ENCODE data around the gene CCDC106. TPM values are rescaled to one million over a fixed set of nuclear protein-coding genes. Genes with fewer than 3 reads are reported as not detected.

Gene CCDC106
- total RNA-seq, 1 donor from 2014 or later, result 12.2 TPM

GRCh38 chr19:55650126-55650557 lies 2.1 kb downstream of the CCDC106 start:
- peaks cover 12% of the 10 kb centered on the region for H4K20me1 ChIP-seq (ENCODE audit: insufficient read depth, low read length)
- H3K9ac ChIP-seq (ENCODE audit: low read length), result no peak overlapping the region
- H3K36me3 Mint-ChIP-seq (ENCODE audit: low read depth, unreplicated experiment), result peaks cover 16% of the 10 kb centered on the region
- no peak for FAIRE-seq
- peaks cover 5% of the 10 kb centered on the region for H3K36me3 ChIP-seq (ENCODE audit: insufficient read depth, low read length)
- H2AFZ ChIP-seq (ENCODE audit: low read depth, low read length), result no peak overlapping the region
- no peaks in the 10 kb centered on the region for H3K27me3 Mint-ChIP-seq (ENCODE audit: low read depth, unreplicated experiment)
- no peak for DNase-seq (ENCODE audit: low read depth)
- H3K4me1 Mint-ChIP-seq (ENCODE audit: low read depth, unreplicated experiment), result peaks cover 9% of the 10 kb centered on the region
- H3K9me3 ChIP-seq (ENCODE audit: insufficient read depth, low read depth, low read length), result no peaks in the 10 kb centered on the region
- peak overlapping the region; percentile 58 for H3K27ac Mint-ChIP-seq (ENCODE audit: unreplicated experiment)
- no peak overlapping the region for H3K4me2 ChIP-seq (ENCODE audit: low read length)
- H3K27me3 ChIP-seq (ENCODE audit: insufficient read depth, low read length), result no peaks in the 10 kb centered on the region
- no peak for TF ChIP-seq EZH2 (IDR thresholded peaks at IDR 0.05; ENCODE audit: insufficient read depth, low read length)
- TF ChIP-seq, protein P1, sequence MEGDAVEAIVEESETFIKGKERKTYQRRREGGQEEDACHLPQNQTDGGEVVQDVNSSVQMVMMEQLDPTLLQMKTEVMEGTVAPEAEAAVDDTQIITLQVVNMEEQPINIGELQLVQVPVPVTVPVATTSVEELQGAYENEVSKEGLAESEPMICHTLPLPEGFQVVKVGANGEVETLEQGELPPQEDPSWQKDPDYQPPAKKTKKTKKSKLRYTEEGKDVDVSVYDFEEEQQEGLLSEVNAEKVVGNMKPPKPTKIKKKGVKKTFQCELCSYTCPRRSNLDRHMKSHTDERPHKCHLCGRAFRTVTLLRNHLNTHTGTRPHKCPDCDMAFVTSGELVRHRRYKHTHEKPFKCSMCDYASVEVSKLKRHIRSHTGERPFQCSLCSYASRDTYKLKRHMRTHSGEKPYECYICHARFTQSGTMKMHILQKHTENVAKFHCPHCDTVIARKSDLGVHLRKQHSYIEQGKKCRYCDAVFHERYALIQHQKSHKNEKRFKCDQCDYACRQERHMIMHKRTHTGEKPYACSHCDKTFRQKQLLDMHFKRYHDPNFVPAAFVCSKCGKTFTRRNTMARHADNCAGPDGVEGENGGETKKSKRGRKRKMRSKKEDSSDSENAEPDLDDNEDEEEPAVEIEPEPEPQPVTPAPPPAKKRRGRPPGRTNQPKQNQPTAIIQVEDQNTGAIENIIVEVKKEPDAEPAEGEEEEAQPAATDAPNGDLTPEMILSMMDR (IDR thresholded peaks at IDR 0.05; ENCODE audit: insufficient read depth, low read depth, low read length), result no peak
- H3K4me3 Mint-ChIP-seq (ENCODE audit: unreplicated experiment), result no peak overlapping the region
- no peaks in the 10 kb centered on the region for H3K9me3 Mint-ChIP-seq (ENCODE audit: unreplicated experiment)
- H3K79me2 ChIP-seq (ENCODE audit: insufficient read depth, low read length), result peaks cover 22% of the 10 kb centered on the region
- no peak overlapping the region for H3K4me3 ChIP-seq (ENCODE audit: insufficient read depth, low read depth, low read length)
- H3K27ac ChIP-seq (ENCODE audit: low read depth, low read length), result no peak overlapping the region
- H3K4me1 ChIP-seq (ENCODE audit: insufficient read depth, low read length), result peaks cover 12% of the 10 kb centered on the region

DNA sequence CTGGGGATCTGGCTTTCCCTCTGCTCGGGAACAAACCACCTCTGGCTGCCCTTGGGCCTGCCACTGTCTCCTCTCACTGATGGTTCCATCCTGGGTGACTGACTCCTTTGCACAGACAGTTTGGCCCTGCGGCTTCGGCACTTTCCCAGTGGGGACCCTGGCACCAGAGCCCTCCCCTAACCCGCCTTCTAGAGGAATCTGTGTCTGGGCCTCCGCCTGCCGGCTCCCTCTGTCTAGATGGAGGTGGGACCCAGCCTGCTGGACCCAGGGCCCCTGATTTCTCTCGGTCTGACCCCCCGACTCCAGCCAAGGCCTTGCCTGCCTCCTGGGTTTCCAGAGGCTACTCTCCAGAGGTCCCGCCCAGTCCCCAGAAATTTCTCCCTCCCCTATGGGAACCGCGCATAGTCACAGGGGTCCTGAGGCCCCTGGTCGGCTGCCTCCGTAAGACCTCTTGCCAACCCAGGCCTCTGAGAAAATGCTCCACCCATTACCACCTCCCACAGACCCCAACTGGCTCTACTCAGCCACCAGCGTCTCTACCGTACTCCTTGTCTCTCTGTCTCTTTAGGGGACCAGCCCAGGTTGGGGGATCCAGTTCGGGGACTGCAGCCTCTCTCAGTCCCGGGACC lies 2.7 kb downstream of the CCDC106 start:
- H3K4me3 ChIP-seq (ENCODE audit: insufficient read depth, low read depth, low read length), result no peak overlapping the region
- no peaks in the 10 kb centered on the region for H3K9me3 ChIP-seq (ENCODE audit: insufficient read depth, low read depth, low read length)
- TF ChIP-seq, protein P1 (IDR thresholded peaks at IDR 0.05; ENCODE audit: insufficient read depth, low read depth, low read length), result no peak
- no peak for TF ChIP-seq EZH2 (IDR thresholded peaks at IDR 0.05; ENCODE audit: insufficient read depth, low read length)
- FAIRE-seq, result no peak
- no peak overlapping the region for H3K27ac ChIP-seq (ENCODE audit: low read depth, low read length)
- H3K4me2 ChIP-seq (ENCODE audit: low read length), result no peak overlapping the region
- H3K36me3 Mint-ChIP-seq (ENCODE audit: low read depth, unreplicated experiment), result peaks cover 18% of the 10 kb centered on the region
- peak overlapping the region; percentile 35 for H3K4me3 Mint-ChIP-seq (ENCODE audit: unreplicated experiment)
- no peaks in the 10 kb centered on the region for H3K27me3 ChIP-seq (ENCODE audit: insufficient read depth, low read length)
- H3K27me3 Mint-ChIP-seq (ENCODE audit: low read depth, unreplicated experiment), result no peaks in the 10 kb centered on the region
- H3K9ac ChIP-seq (ENCODE audit: low read length), result no peak overlapping the region
- H3K36me3 ChIP-seq (ENCODE audit: insufficient read depth, low read length), result no peaks in the 10 kb centered on the region
- H3K4me1 ChIP-seq (ENCODE audit: insufficient read depth, low read length), result peaks cover 14% of the 10 kb centered on the region
- H4K20me1 ChIP-seq (ENCODE audit: insufficient read depth, low read length), result peaks cover 10% of the 10 kb centered on the region
- H3K27ac Mint-ChIP-seq (ENCODE audit: unreplicated experiment), result peak overlapping the region; percentile 58
- H2AFZ ChIP-seq (ENCODE audit: low read depth, low read length), result no peak overlapping the region
- peaks cover 3% of the 10 kb centered on the region for H3K4me1 Mint-ChIP-seq (ENCODE audit: low read depth, unreplicated experiment)
- peaks cover 22% of the 10 kb centered on the region for H3K79me2 ChIP-seq (ENCODE audit: insufficient read depth, low read length)
- H3K9me3 Mint-ChIP-seq (ENCODE audit: unreplicated experiment), result no peaks in the 10 kb centered on the region
- no peak for DNase-seq (ENCODE audit: low read depth)

- no peaks in the 10 kb centered on the region for H3K9me3 Mint-ChIP-seq (ENCODE audit: unreplicated experiment)
- no peak overlapping the region for H3K4me2 ChIP-seq (ENCODE audit: low read length)
- H3K4me1 Mint-ChIP-seq (ENCODE audit: low read depth, unreplicated experiment), result peaks cover 5% of the 10 kb centered on the region
- H3K27me3 ChIP-seq (ENCODE audit: insufficient read depth, low read length), result no peaks in the 10 kb centered on the region
- DNase-seq (ENCODE audit: low read depth) (no peak), FAIRE-seq (no peak)
- no peaks in the 10 kb centered on the region for H3K36me3 ChIP-seq (ENCODE audit: insufficient read depth, low read length)
- no peak overlapping the region for H3K9ac ChIP-seq (ENCODE audit: low read length)
- H3K79me2 ChIP-seq (ENCODE audit: insufficient read depth, low read length), result peaks cover 26% of the 10 kb centered on the region
- H3K4me3 Mint-ChIP-seq (ENCODE audit: unreplicated experiment), result no peak overlapping the region
- H3K27ac ChIP-seq (ENCODE audit: low read depth, low read length), result no peak overlapping the region
- H3K36me3 Mint-ChIP-seq (ENCODE audit: low read depth, unreplicated experiment), result peaks cover 21% of the 10 kb centered on the region
- no peaks in the 10 kb centered on the region for H3K9me3 ChIP-seq (ENCODE audit: insufficient read depth, low read depth, low read length)
- H3K4me3 ChIP-seq (ENCODE audit: insufficient read depth, low read depth, low read length), result no peak overlapping the region
- TF ChIP-seq EZH2 (IDR thresholded peaks at IDR 0.05; ENCODE audit: insufficient read depth, low read length), result no peak
- TF ChIP-seq, protein P1 (IDR thresholded peaks at IDR 0.05; ENCODE audit: insufficient read depth, low read depth, low read length), result no peak
- H4K20me1 ChIP-seq (ENCODE audit: insufficient read depth, low read length), result peaks cover 15% of the 10 kb centered on the region
- no peaks in the 10 kb centered on the region for H3K27me3 Mint-ChIP-seq (ENCODE audit: low read depth, unreplicated experiment)
- H3K27ac Mint-ChIP-seq (ENCODE audit: unreplicated experiment), result no peak overlapping the region
- H2AFZ ChIP-seq (ENCODE audit: low read depth, low read length), result no peak overlapping the region
- H3K4me1 ChIP-seq (ENCODE audit: insufficient read depth, low read length), result peaks cover 18% of the 10 kb centered on the region
Observed at GRCh38 chr19:55651236-55651635, 3.2 kb downstream of the CCDC106 start.
